ENCODE results near the gene PDE4DIP.
"Not testable (repeated sequence)": the region's sequence is repeated elsewhere in the genome, so short reads cannot be mapped to it uniquely, and the experiment has no call there.

Gene PDE4DIP

GRCh38 chr1:148958343-148958742 is 114.1 kb downstream of the PDE4DIP start:
- DNase-seq (ENCODE audit: low read depth); H3K4me3 ChIP-seq (ENCODE audit: low read depth, low read length): not testable (repeated sequence)

- DNase-seq (ENCODE audit: low read depth), result not testable (repeated sequence)
Observed at GRCh38 chr1:148960212-148961000, 116.2 kb downstream of the PDE4DIP start.

DNA sequence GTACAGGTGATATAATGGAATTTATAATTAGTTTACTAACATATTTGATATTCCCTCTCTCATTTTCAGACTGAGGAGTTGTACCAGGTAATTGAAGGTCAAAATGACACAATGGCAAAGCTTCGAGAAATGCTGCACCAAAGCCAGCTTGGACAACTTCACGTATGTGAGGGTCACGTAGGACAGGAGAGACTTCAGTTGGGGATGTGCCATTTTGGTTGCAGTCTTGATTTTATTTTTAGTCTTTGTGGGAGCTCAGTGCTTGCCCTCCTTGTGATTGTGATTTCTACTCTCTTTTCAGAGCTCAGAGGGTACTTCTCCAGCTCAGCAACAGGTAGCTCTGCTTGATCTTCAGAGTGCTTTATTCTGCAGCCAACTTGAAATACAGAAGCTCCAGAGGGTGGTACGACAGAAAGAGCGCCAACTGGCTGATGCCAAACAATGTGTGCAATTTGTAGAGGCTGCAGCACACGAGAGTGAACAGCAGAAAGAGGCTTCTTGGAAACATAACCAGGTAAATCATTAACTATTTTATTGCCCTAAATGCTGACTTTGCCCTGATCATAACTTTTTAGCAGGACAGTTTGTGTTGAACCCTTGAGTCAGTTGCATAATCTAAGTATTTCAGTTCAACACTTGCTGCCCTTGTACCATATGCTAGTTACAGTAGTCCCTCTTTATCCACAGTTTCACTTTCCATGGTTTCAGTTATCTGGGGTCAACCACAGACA is 118.1 kb downstream of the PDE4DIP start:
- H3K4me3 ChIP-seq (ENCODE audit: low read depth, low read length); DNase-seq (ENCODE audit: low read depth): not testable (repeated sequence)

More at GRCh38 chr1:148960212-148961000, 116.2 kb downstream of the PDE4DIP start:
- H3K4me3 ChIP-seq (ENCODE audit: low read depth, low read length), result not testable (repeated sequence)

DNA sequence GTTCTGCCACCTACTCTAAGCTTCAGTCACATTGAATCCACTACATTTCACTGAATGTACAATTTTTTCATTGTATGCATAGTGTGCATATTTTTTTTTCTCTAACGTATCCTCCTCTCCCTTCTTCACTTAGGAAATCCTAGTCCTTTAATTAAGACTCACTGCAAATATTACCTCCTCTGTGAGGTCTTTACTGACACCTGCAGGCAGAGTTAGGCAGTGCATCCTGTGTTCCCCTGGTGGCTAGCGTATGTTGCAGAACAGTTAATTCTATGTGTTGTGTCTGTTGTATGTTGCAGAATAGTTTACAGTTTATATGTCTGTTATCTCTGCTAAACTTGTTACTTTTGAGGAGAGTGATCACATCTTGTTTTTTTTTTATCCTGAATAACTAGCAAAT is 121.9 kb downstream of the PDE4DIP start:
- not testable (repeated sequence) for H3K4me3 ChIP-seq (ENCODE audit: low read depth, low read length); DNase-seq (ENCODE audit: low read depth)

GRCh38 chr1:148967580-148967979 is 123.4 kb downstream of the PDE4DIP start:
- DNase-seq (ENCODE audit: low read depth); H3K4me3 ChIP-seq (ENCODE audit: low read depth, low read length): not testable (repeated sequence)

- not testable (repeated sequence) for DNase-seq (ENCODE audit: low read depth); H3K4me3 ChIP-seq (ENCODE audit: low read depth, low read length)
Observed at GRCh38 chr1:148968682-148969081, 124.5 kb downstream of the PDE4DIP start.

- not testable (repeated sequence) for H3K4me3 ChIP-seq (ENCODE audit: low read depth, low read length); DNase-seq (ENCODE audit: low read depth)
Observed at GRCh38 chr1:148969126-148969525, 124.9 kb downstream of the PDE4DIP start.

GRCh38 chr1:148975453-148975852 is 131.2 kb downstream of the PDE4DIP start:
- DNase-seq (ENCODE audit: low read depth); H3K4me3 ChIP-seq (ENCODE audit: low read depth, low read length): not testable (repeated sequence)

DNA sequence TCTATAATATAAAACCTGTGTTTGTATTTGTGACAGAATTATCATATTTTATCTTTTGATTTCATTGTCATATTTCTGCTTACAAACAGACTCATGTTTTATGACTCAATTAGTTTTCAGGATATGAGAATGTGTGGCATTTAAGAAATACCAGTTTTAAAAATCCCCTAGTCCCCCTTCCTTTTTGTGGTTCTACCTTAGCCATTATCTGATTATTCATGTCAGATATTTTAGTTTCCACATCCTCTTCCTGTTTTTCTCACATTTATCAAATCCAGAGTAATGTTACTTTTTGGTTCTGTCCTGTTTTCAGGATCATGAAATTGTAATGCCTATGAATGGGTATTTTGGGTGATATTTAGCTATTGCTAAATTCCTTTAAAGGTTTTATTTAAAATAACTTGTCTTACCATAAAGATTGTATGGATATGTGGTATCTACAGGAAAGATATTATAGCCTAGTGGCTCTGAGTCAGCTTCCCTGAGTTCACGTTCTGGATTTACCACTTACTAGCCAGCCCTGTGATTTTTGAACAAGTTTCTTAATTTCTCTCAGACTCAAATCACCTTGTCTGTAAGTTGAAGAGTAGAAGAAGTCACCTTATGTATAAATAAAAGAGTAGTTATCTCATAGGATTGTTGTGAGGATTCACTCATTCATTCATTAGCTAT is 131.8 kb downstream of the PDE4DIP start:
- H3K4me3 ChIP-seq (ENCODE audit: low read depth, low read length); DNase-seq (ENCODE audit: low read depth): not testable (repeated sequence)

DNA sequence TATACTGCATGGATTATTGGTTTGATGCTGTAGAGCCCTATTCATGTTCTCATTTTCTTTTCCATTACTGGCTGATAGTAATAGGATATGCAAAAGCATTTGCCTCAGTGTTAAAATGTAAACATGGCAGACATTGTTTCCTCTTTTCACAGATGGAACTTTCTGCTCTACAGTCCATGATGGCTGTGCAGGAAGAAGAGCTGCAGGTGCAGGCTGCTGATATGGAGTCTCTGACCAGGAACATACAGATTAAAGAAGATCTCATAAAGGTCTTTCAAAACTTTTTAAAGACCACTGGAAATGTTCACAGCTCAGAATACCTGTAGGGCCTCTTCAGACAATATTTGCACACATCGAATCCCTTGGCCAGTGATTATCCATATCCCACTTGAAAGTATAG is 133.6 kb downstream of the PDE4DIP start:
- DNase-seq (ENCODE audit: low read depth); H3K4me3 ChIP-seq (ENCODE audit: low read depth, low read length): not testable (repeated sequence)

GRCh38 chr1:148989378-148989777 is 145.2 kb downstream of the PDE4DIP start:
- not testable (repeated sequence) for DNase-seq (ENCODE audit: low read depth); H3K4me3 ChIP-seq (ENCODE audit: low read depth, low read length)

GRCh38 chr1:148990233-148990788 is 146.1 kb downstream of the PDE4DIP start:
- H3K4me3 ChIP-seq (ENCODE audit: low read depth, low read length); DNase-seq (ENCODE audit: low read depth): not testable (repeated sequence)

GRCh38 chr1:148991818-148992217 is 147.6 kb downstream of the PDE4DIP start:
- H3K4me3 ChIP-seq (ENCODE audit: low read depth, low read length); DNase-seq (ENCODE audit: low read depth): not testable (repeated sequence)

GRCh38 chr1:148992364-148992763 is 148.1 kb downstream of the PDE4DIP start:
- DNase-seq (ENCODE audit: low read depth), result not testable (repeated sequence)

GRCh38 chr1:148996449-148997224 is 152.4 kb downstream of the PDE4DIP start:
- not testable (repeated sequence) for DNase-seq (ENCODE audit: low read depth)

More at GRCh38 chr1:148992364-148992763, 148.1 kb downstream of the PDE4DIP start:
- not testable (repeated sequence) for H3K4me3 ChIP-seq (ENCODE audit: low read depth, low read length)

GRCh38 chr1:148997405-148997804 is 153.2 kb downstream of the PDE4DIP start:
- not testable (repeated sequence) for DNase-seq (ENCODE audit: low read depth); H3K4me3 ChIP-seq (ENCODE audit: low read depth, low read length)

More at GRCh38 chr1:148996449-148997224, 152.4 kb downstream of the PDE4DIP start:
- H3K4me3 ChIP-seq (ENCODE audit: low read depth, low read length), result not testable (repeated sequence)

GRCh38 chr1:149002664-149003063 is 158.4 kb downstream of the PDE4DIP start:
- not testable (repeated sequence) for DNase-seq (ENCODE audit: low read depth); H3K4me3 ChIP-seq (ENCODE audit: low read depth, low read length)

GRCh38 chr1:149008326-149008725 is 164.1 kb downstream of the PDE4DIP start:
- DNase-seq (ENCODE audit: low read depth); H3K4me3 ChIP-seq (ENCODE audit: low read depth, low read length): not testable (repeated sequence)

Data from LNCaP clone FGC (cell line).